Type B pancreatic cell (in vitro differentiated cells): ENCODE measurements around the gene NKAIN2. TPM values are rescaled to one million over a fixed set of nuclear protein-coding genes. Genes with fewer than 3 reads are reported as not detected.
"Not testable (repeated sequence)": the region's sequence is repeated elsewhere in the genome, so short reads cannot be mapped to it uniquely, and the experiment has no call there.

Source experiments
- DNase-seq: peaks from one replicate; pipeline ENCODE4 v3.0.0; 2021; ENCODE audit warnings: mixed read lengths; ENCODE audit not compliant: unreplicated experiment; ENCODE audit errors: extremely low spot score
- H3K27ac Mint-ChIP-seq: 2 replicates; pipeline ENCODE4 v1.8.0; 2021; ENCODE audit warnings: mild to moderate bottlenecking, mixed read lengths
- H3K27me3 Mint-ChIP-seq: 2 replicates; pipeline ENCODE4 v1.8.0; 2021; ENCODE audit warnings: mixed read lengths
- H3K36me3 Mint-ChIP-seq: 2 replicates; pipeline ENCODE4 v1.8.0; 2021; ENCODE audit warnings: mixed read lengths
- H3K4me1 Mint-ChIP-seq: one replicate; pipeline ENCODE4 v1.8.0; 2021; ENCODE audit warnings: mixed read lengths; ENCODE audit not compliant: unreplicated experiment
- H3K4me3 Mint-ChIP-seq: 2 replicates; pipeline ENCODE4 v1.8.0; 2021; ENCODE audit warnings: mild to moderate bottlenecking, mixed read lengths
- H3K9me3 Mint-ChIP-seq: 2 replicates; pipeline ENCODE4 v1.8.0; 2021; ENCODE audit warnings: mixed read lengths
- CTCF ChIP-seq: fragments of 200-600 bp; sonication (generic); conservative IDR thresholded peaks from 2 replicates; pipeline ENCODE4 v1.5.0; 2021; ENCODE audit warnings: antibody characterized with exemption, mild to moderate bottlenecking
- total RNA-seq: library from RNA; stranded (reverse); gene quantifications from 2 replicates; pipeline ENCODE4 v1.2.1, GENCODE V29; 2021; ENCODE audit warnings: low replicate concordance

Gene NKAIN2
- total RNA-seq, 1 donor from 2014 or later: 1.7 TPM

DNA sequence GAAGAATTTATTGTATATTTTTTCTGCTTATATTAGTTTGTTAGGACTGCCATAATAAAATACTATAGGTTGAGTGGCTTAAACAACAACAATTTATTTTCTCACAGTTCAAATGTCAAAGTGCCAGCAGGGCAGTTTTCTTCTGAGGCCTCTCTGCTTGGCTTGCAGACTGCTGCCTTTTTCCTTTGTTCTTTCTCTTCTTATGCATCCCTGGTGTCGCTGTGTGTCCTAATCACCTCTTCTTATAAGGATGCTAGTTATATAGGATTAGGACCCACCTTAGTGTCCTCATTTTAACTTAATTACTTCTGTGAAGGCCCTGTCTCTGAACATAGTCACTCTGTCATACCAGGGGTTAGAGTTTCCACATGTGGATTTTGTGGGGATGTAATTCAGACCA lies 354.4 kb downstream of the NKAIN2 start:
- H3K36me3 Mint-ChIP-seq: no peaks in the 10 kb centered on the region
- H3K9me3 Mint-ChIP-seq: no peaks in the 10 kb centered on the region
- peaks cover 8% of the 10 kb centered on the region for H3K4me1 Mint-ChIP-seq
- no peak overlapping the region for H3K4me3 Mint-ChIP-seq
- no peak for DNase-seq
- no peaks in the 10 kb centered on the region for H3K27me3 Mint-ChIP-seq
- TF ChIP-seq CTCF: no peak
- H3K27ac Mint-ChIP-seq: no peak overlapping the region

DNA sequence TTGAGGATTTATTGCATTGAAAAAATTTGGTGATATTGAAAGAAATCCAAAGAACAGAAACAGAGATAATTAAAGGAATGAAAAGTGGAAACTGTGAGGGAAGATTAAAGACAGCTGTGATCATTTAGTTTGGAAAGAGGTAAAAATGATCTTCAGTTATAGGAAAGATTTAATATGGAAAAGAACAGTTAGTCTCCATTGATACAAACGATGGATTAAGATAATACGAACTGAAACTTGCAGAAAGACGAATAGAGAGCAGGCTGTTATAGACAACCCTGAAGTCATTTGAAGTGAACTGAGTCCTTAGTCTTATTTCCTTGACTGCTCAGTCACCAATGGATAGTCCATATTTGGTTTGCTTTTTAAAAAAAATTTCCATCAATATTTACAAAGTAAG lies 360.0 kb downstream of the NKAIN2 start:
- Mint-ChIP-seq H3K4me1 (peaks cover under 1% of the 10 kb centered on the region), H3K9me3 (peaks cover 5% of the 10 kb centered on the region), H3K4me3 (no peak overlapping the region), H3K27ac (no peak overlapping the region), H3K36me3 (no peaks in the 10 kb centered on the region), H3K27me3 (no peaks in the 10 kb centered on the region)
- TF ChIP-seq CTCF: no peak
- DNase-seq: no peak

DNA sequence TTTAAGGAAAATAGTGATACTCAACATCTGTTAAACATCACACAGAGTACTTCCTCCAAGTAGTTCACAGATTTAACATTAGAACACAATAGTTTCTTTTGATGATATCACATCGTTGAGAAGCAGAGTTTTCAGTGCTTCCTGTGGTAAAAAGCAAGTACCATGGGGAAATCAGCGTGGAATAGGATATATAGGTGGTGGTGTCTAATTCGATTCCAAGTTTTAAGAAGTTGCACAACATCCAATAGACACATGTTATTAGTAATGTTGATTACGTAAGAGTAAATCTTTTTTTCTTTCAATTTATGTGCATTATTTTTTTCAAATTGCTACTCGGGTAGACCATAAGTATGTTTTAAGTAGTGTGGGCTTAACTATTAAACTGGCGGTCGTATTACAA lies 360.7 kb downstream of the NKAIN2 start:
- Mint-ChIP-seq H3K4me3 (no peak overlapping the region), H3K27ac (no peak overlapping the region), H3K36me3 (no peaks in the 10 kb centered on the region), H3K4me1 (no peaks in the 10 kb centered on the region), H3K27me3 (no peaks in the 10 kb centered on the region), H3K9me3 (peaks cover 5% of the 10 kb centered on the region)
- no peak for TF ChIP-seq CTCF
- DNase-seq: no peak

DNA sequence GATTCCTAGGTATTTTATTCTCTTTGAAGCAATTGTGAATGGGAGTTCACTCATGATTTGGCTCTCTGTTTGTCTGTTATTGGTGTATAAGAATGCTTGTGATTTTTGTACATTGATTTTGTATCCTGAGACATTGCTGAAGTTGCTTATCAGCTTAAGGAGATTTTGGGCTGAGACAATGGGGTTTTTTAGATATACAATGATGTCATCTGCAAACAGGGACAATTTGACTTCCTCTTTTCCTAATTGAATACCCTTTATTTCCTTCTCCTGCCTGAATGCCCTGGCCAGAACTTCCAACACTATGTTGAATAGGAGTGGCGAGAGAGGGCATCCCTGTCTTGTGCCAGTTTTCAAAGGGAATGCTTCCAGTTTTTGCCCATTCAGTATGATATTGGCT lies 363.6 kb downstream of the NKAIN2 start:
- not testable (repeated sequence) for H3K27ac Mint-ChIP-seq, H3K4me3 Mint-ChIP-seq, H3K4me1 Mint-ChIP-seq, H3K9me3 Mint-ChIP-seq, H3K27me3 Mint-ChIP-seq, DNase-seq, H3K36me3 Mint-ChIP-seq

GRCh38 chr6:124190256-124190655 lies 386.6 kb downstream of the NKAIN2 start:
- Mint-ChIP-seq H3K9me3 (peaks cover 4% of the 10 kb centered on the region), H3K27me3 (no peaks in the 10 kb centered on the region), H3K36me3 (no peaks in the 10 kb centered on the region), H3K4me1 (no peaks in the 10 kb centered on the region), H3K27ac (no peak overlapping the region), H3K4me3 (no peak overlapping the region)
- no peak for TF ChIP-seq CTCF
- no peak for DNase-seq

- Mint-ChIP-seq H3K9me3 (no peaks in the 10 kb centered on the region), H3K4me1 (no peaks in the 10 kb centered on the region), H3K36me3 (no peaks in the 10 kb centered on the region), H3K4me3 (no peak overlapping the region), H3K27ac (no peak overlapping the region), H3K27me3 (no peaks in the 10 kb centered on the region)
- DNase-seq: no peak
- no peak for TF ChIP-seq CTCF
These were observed 389.5 kb downstream of the NKAIN2 start for GRCh38 chr6:124193132-124193531.
